GM21528 (cell line): ENCODE measurements around the gene RSU1.
"Not testable (repeated sequence)": the region's sequence is repeated elsewhere in the genome, so short reads cannot be mapped to it uniquely, and the experiment has no call there.

ENCODE experiments used
- ATAC-seq: cut with Tn5 transposase; IDR thresholded peaks from one replicate; pipeline ENCODE4 v1.9.1; 2021; ENCODE audit warnings: mild to moderate bottlenecking, moderate library complexity; ENCODE audit not compliant: unreplicated experiment, low FRiP score

The RSU1 gene

DNA sequence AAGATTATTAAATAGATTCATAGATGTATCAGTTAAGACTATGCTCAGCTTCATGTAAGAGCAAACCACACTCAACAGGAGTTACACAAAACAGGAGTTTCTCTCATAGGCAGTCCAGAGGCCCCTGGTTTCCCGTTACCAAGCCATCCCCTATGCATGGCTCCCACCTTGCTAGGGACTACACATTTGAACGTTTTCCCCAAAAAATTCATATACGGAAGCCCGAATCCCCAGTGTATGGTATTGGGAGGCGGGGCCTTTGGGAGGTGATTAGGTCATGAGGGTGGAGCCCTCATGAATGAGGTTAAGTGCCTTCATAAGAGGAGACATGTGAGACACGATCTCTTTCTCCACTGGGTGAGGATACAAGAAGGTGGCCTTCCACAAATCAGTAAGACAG, 29.1 kb downstream of the RSU1 start:
- ATAC-seq: no peak

DNA sequence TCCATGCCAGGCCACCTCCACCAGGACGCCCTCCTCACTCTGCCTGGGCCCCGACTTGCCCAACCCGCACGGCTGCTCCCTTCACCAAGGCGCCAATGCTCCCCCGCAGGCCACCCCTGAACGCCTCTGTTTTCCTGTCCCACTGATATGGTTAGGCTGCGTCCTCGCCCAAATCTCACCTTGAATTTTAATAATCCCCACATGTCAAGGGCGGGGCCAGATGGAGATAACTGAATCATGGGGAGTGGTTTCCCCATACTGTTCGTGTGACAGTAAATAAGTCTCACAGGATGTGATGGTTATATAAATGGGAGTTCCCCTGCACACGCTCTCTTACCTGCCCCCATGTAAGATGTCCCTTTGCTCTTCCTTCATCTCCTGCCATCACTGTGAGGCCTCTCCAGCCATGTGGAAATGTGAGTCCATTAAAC, 29.8 kb downstream of the RSU1 start:
- no peak for ATAC-seq

- ATAC-seq: no peak
Observed at GRCh38 chr10:16780338-16780880, 36.8 kb downstream of the RSU1 start.

DNA sequence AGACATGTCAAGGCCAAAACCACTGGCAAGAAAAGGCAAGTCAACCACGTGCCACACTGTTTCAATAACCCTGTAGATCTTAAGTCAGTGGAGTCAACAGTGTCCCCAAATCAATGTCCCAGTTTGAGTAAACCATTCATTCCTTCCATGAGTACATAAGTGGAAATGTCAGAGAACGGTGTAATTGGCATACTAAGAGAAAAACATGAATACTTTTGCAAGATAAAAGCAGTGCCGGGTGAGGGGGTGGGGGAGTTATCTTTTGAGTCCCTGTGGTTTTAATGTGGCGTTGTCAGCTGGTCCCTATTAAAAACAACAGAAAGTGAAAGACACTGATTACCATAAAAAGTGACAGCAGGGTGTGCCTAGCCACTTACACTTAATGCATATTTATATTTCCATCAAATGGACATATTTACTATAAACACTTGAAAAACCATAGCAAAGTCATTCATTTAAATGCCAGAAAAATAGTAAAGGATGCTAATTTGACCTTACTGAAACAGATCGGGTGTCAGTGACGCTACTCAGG, 37.8 kb downstream of the RSU1 start:
- ATAC-seq: peak; percentile 82

DNA sequence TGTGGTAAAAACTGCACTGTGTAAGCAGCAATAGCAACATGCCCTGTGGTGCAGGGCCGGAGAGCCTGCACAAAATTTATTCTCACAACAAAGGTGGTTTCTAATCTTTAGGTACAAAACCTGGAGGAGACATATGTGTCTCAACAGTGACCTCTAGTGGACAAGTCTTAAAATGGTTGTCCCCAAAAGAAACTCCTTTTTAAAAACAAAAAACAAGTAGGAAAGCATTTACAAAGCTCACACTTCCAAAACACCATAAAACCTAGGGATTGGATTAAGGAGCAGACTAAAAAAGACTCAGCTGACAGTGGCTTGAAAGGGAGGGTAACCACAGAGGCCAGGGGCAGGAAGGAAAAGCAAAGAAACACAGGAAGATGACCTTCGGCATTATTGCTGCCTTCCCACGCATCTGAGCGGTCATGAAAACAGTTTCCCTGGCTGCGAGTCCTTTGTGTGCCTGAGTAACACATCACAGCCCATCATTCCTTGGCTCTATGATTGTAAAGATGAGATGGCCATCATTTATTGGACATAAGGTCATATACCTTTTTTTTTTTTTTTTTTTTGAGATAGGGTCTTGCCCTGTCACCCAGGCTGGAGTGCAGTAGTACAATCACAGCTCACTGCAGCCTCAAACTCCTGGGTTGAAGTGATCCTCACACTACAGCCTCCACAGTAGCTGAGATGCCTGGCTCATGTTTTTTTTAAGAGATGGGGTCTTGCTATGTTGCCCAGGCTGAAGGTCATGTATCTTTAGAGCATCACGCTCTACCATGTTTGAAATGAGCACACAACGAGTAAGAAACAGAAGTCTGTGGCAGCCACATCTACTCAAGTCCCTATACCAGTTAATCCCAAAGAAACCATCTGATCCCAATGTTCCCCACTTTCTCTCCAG, 39.5 kb downstream of the RSU1 start:
- no peak for ATAC-seq

- no peak for ATAC-seq
Observed at GRCh38 chr10:16776896-16777295, 40.3 kb downstream of the RSU1 start.

GRCh38 chr10:16773334-16773733, 43.9 kb downstream of the RSU1 start:
- no peak for ATAC-seq

GRCh38 chr10:16770670-16771069, 46.6 kb downstream of the RSU1 start:
- no peak for ATAC-seq

DNA sequence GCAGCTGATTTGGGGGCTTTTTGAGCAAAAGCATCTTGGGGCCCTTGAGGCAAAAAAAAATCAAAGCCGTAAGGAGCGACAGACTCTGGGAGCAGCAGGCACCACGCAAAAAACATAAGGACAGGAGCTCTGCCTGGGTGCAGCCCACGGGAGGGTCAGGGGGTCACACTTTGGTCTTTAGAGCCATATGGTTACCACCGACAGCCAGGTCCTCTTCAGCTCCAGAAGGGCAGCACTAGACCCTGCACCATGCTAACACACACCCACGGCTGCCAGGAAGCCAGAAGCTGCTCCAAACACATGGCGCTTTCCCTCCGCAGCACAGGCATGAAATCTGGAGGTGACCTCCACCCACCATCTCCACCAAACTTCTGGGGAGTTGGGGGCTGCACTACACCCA, 47.1 kb downstream of the RSU1 start:
- no peak for ATAC-seq

- ATAC-seq: no peak
Observed at GRCh38 chr10:16769331-16769730, 47.9 kb downstream of the RSU1 start.

GRCh38 chr10:16768702-16769101, 48.5 kb downstream of the RSU1 start:
- no peak for ATAC-seq

DNA sequence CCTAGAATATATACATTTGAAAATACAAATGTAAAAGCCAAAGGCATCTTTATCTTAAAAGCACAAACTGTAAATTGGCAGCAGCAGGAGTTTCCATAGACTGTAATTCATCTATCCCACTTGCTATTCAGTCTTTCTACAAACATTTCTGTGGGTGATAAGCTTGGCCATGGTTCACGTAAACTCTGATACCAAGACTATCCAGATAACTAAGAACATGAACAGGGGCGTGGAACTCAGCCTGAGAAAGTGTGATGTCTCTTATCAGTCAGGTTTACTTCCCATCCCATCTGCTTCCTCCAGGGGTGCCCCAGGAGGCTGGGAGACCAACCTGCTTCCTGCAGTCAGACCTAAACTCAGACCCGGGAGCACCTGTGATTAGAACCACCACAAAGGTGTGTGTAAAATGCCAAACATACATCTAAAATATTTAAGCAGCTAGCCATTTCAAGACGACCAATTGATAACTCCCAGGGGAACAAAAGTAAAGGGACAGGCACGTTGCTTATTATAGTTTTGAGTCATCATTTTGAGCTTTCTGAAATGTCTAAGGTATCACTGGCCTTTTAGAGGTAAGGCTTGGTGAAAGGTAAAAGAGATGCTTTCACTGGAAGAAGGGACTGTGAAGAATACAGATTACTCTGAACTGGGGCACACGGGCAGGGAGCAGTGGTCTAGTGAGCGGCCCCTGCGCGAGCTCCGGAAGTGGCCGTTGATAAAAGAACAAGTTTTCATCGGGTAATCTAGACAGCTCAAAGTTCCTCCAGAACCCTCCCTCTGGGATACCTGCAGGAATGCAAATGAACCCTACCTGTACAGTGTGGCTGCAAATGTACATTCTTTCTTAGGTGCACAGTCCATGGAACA, 51.5 kb downstream of the RSU1 start:
- ATAC-seq: no peak

GRCh38 chr10:16761300-16761699, 55.9 kb downstream of the RSU1 start:
- ATAC-seq: no peak

GRCh38 chr10:16756561-16757221, 60.5 kb downstream of the RSU1 start:
- ATAC-seq: no peak

GRCh38 chr10:16754765-16755164, 62.5 kb downstream of the RSU1 start:
- no peak for ATAC-seq

GRCh38 chr10:16752849-16753248, 64.4 kb downstream of the RSU1 start:
- not testable (repeated sequence) for ATAC-seq

GRCh38 chr10:16752099-16752498, 65.1 kb downstream of the RSU1 start:
- no peak for ATAC-seq

DNA sequence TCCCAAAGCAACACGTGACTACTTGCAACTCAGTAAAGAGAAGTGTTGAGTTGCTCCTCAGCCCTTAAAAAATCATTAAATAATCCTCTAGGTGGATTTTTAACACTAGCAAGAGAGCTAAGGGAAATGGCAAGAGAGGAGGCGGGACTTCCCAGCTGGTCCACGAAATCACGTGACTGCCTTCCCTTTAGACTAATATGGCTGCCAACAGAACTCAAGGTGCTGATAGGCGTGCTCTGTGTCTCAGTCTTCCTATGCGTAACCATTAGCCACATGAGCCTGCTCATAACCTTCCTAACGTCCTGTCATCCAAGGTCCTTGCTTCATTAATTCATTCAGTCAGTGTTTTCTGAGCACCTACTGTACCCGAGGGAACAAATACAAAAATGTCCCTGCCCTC, 66.0 kb downstream of the RSU1 start:
- ATAC-seq: no peak

GRCh38 chr10:16750461-16750860, 66.8 kb downstream of the RSU1 start:
- no peak for ATAC-seq

- ATAC-seq: no peak
Observed at GRCh38 chr10:16748749-16749148, 68.5 kb downstream of the RSU1 start.
